ENCODE data around the gene SRM.
"Not testable (repeated sequence)": the region's sequence is repeated elsewhere in the genome, so short reads cannot be mapped to it uniquely, and the experiment has no call there.

SRM gene

GRCh38 chr1:11019358-11019757, 40.5 kb downstream of the SRM start:
- not testable (repeated sequence) for DNase-seq (ENCODE audit: low read depth in 2 of 2)

GRCh38 chr1:11013160-11013531, 46.7 kb downstream of the SRM start:
- no peak for DNase-seq (ENCODE audit: low read depth in 2 of 2)

- peak; percentile 84 to 86 for DNase-seq (ENCODE audit: low read depth in 2 of 2)
Observed at GRCh38 chr1:11012260-11013159, 47.3 kb downstream of the SRM start, which contains the start of gene TARDBP. Gene TARDBP, plus strand, starts transcription at chr1:11012654. Its CDS starts 1,074 bp downstream, at chr1:11013728.
